ENCODE results near the gene ADI1. TPM values are rescaled to one million over a fixed set of nuclear protein-coding genes. Genes with fewer than 3 reads are reported as not detected.

ADI1 gene
- total and polyA plus RNA-seq, 2 of the 4 experiments (the other 2 are of a cell fraction), result 43.2 to 46.0 TPM

- CTCF ChIA-PET, result no interaction called here
- no peak for ATAC-seq (ENCODE audit: low read depth)
- POLR2A ChIA-PET (ENCODE audit: unreplicated experiment), result no interaction called here
- Histone ChIP-seq H3K23ac (ENCODE audit: low read depth, low read length) (peak overlapping the region; percentile 15; the same call in 1 of the 2 replicates), H3K9me1 (ENCODE audit: insufficient read depth, low read length) (peaks cover 11% of the 10 kb centered on the region; the same call in 1 of the 2 replicates), H3K56ac (ENCODE audit: extremely low read depth, insufficient read depth, low read length) (no peak overlapping the region), H2AK5ac (ENCODE audit: low read depth, low read length) (peak overlapping the region; percentile 27; the same call in 1 of the 2 replicates), H3K14ac (replicated peaks; ENCODE audit: low read depth, low read length) (no peak overlapping the region), H2AK9ac (replicated peaks; ENCODE audit: low read depth, low read length, poor library complexity) (no peak overlapping the region), H3K18ac (ENCODE audit: low read depth, low read length) (no peak overlapping the region), H3K4me3 (ENCODE audit: insufficient read depth, low read depth, low read length) (no peak overlapping the region), H2BK15ac (ENCODE audit: low read depth, low read length) (no peak overlapping the region), H3K79me1 (ENCODE audit: low read depth in 1 of 2, low read length in 2 of 2) (no peaks in the 10 kb centered on the region), H4K8ac (ENCODE audit: low read depth in 2 of 2, low read length in 2 of 2) (no peak overlapping the region), H4K5ac (ENCODE audit: low read depth, low read length) (no peak overlapping the region), H3K4ac (ENCODE audit: low read depth, low read length) (no peak overlapping the region), H3K9ac (ENCODE audit: low read depth, low read length) (no peak overlapping the region), H3K27ac (ENCODE audit: insufficient read depth, low read length) (no peak overlapping the region), H2BK20ac (ENCODE audit: low read depth, low read length) (no peak overlapping the region), H3K36me3 (ENCODE audit: control insufficient read depth, insufficient read depth, low read length) (peaks cover 7% of the 10 kb centered on the region; the same call in 1 of the 2 replicates), H2BK5ac (ENCODE audit: low read depth, low read length, poor library complexity, severe bottlenecking) (no peak overlapping the region), H3K9me3 (ENCODE audit: control insufficient read depth, insufficient read depth, low read length) (no peaks in the 10 kb centered on the region), H4K91ac (ENCODE audit: insufficient read depth, low read depth, low read length) (no peak overlapping the region), H2BK120ac (ENCODE audit: low read depth, low read length) (no peak overlapping the region), H4K20me1 (ENCODE audit: insufficient read depth, low read length) (no peaks in the 10 kb centered on the region), H2AFZ (replicated peaks; ENCODE audit: low read length, poor library complexity) (no peak overlapping the region), H3K27me3 (ENCODE audit: control insufficient read depth, insufficient read depth, low read length) (no peaks in the 10 kb centered on the region), H3K4me1 (ENCODE audit: control insufficient read depth, insufficient read depth, low read length) (peaks cover 6% of the 10 kb centered on the region; the same call in 1 of the 2 replicates), H3K4me2 (ENCODE audit: low read depth, low read length) (no peak overlapping the region)
- intact Hi-C loops (cut with micrococcal nuclease) (no loop called here), dilution Hi-C loops (cut with HindIII; ENCODE audit: low sequenced_read_pairs, unreplicated experiment) (no loop called here), in situ Hi-C loops (cut with MboI; ENCODE audit: low sequenced_read_pairs) (no loop called here)
- 42% methylated on average over 3 of the region's 6 CpGs; no CpG with 5 or more reads in 1 of the 2 experiments for WGBS, 2 experiments (ENCODE audit: extremely low coverage in 2 of 2, insufficient read length in 1 of 2)
- BruUV-seq (replicated peaks), result no TSS peak
- TF ChIP-seq BHLHE40 (IDR thresholded peaks at IDR 0.05; ENCODE audit: low read depth, low read length) (no peak), USF2 (IDR thresholded peaks at IDR 0.05; ENCODE audit: low read depth, low read length) (no peak), RFX5 (IDR thresholded peaks at IDR 0.05; ENCODE audit: low read depth, low read length) (no peak), MAZ (IDR thresholded peaks at IDR 0.05; ENCODE audit: borderline replicate concordance, low read depth, low read length) (no peak), MAFK (IDR thresholded peaks at IDR 0.05; ENCODE audit: low read depth, low read length) (no peak), CHD1 (IDR thresholded peaks at IDR 0.05; ENCODE audit: low read depth, low read length) (no peak), SMC3 (IDR thresholded peaks at IDR 0.05; ENCODE audit: low read depth, low read length) (no peak), ELK1 (IDR thresholded peaks at IDR 0.05; ENCODE audit: borderline replicate concordance, low read depth, low read length) (no peak), NFE2L2 (IDR thresholded peaks at IDR 0.05; ENCODE audit: low read depth, low read length) (no peak), POLR2A (IDR thresholded peaks at IDR 0.05; ENCODE audit: low read depth, low read length) (no peak), CEBPB (IDR thresholded peaks at IDR 0.05; ENCODE audit: low read depth, low read length) (no peak), CTCF (conservative IDR thresholded peaks at IDR 0.05; ENCODE audit: low read depth, low read length) (no peak), RAD21 (IDR thresholded peaks at IDR 0.05; ENCODE audit: low read length) (no peak), RCOR1 (IDR thresholded peaks at IDR 0.05; ENCODE audit: insufficient replicate concordance, low read length) (no peak), MXI1 (IDR thresholded peaks at IDR 0.05; ENCODE audit: borderline replicate concordance, low read depth, low read length) (no peak), FOS (IDR thresholded peaks at IDR 0.05; ENCODE audit: low read depth, low read length) (no peak)
- DNase-seq, result no peak
These were observed 28.0 kb downstream of the ADI1 start for GRCh38 chr2:3491306-3491705.

All from IMR-90 (cell line).